Measurements from ENCODE around the gene UTP14C.
A peak's percentile ranks its signal among the peaks of the same experiment; 100 is the strongest.

UTP14C gene

GRCh38 chr13:52001120-52001731 is 23.3 kb upstream of the UTP14C start:
- no peak overlapping the region for H3K4me3 ChIP-seq (ENCODE audit: low read depth, low read length)
- ChIA-PET POLR2A (no interaction called here), CTCF (interaction anchor here (0.7 to 6.2 kb wide), 20 partner anchors 8 to 557 kb away, joined by 3 to 61 read pairs (median 3); partner anchors contain the start of genes ALG11, ATP7B and NEK5)
- peak; percentile 39 for TF ChIP-seq CTCF (IDR thresholded peaks at IDR 0.05; ENCODE audit: insufficient read depth, low read length, missing control alignments)
- no peak for DNase-seq (ENCODE audit: low read depth, low spot score)

GRCh38 chr13:52002361-52002760 is 22.1 kb upstream of the UTP14C start:
- POLR2A ChIA-PET: no interaction called here
- H3K4me3 ChIP-seq (ENCODE audit: low read depth, low read length): no peak overlapping the region
- TF ChIP-seq CTCF (IDR thresholded peaks at IDR 0.05; ENCODE audit: insufficient read depth, low read length, missing control alignments): no peak
- CTCF ChIA-PET: interaction anchor here (1.1 to 6.2 kb wide), 6 partner anchors 8 to 125 kb away, joined by 3 to 61 read pairs (median 14); partner anchors contain the start of genes ALG11, ATP7B and NEK5
- no peak for DNase-seq (ENCODE audit: low read depth, low spot score)

- no peak for DNase-seq (ENCODE audit: low read depth, low spot score)
- no peak overlapping the region for H3K4me3 ChIP-seq (ENCODE audit: low read depth, low read length)
- ChIA-PET CTCF (interaction anchor here (3.6 to 6.2 kb wide), 3 partner anchors 10 to 124 kb away, joined by 23 to 61 read pairs (median 30); partner anchors contain the start of genes ALG11, ATP7B and NEK5), POLR2A (no interaction called here)
- TF ChIP-seq CTCF (IDR thresholded peaks at IDR 0.05; ENCODE audit: insufficient read depth, low read length, missing control alignments): no peak
Observed at GRCh38 chr13:52003541-52003940, 20.9 kb upstream of the UTP14C start.

GRCh38 chr13:52004511-52005170 is 19.9 kb upstream of the UTP14C start:
- ChIA-PET POLR2A (no interaction called here), CTCF (interaction anchor here (1.0 to 6.2 kb wide), 2 partner anchors 119 to 123 kb away, joined by 3 to 61 read pairs; partner anchors contain the start of gene NEK5)
- DNase-seq (ENCODE audit: low read depth, low spot score): no peak
- no peak overlapping the region for H3K4me3 ChIP-seq (ENCODE audit: low read depth, low read length)
- TF ChIP-seq CTCF (IDR thresholded peaks at IDR 0.05; ENCODE audit: insufficient read depth, low read length, missing control alignments): no peak

GRCh38 chr13:52005841-52006522 is 18.5 kb upstream of the UTP14C start:
- no peak for DNase-seq (ENCODE audit: low read depth, low spot score)
- H3K4me3 ChIP-seq (ENCODE audit: low read depth, low read length): no peak overlapping the region
- ChIA-PET POLR2A (no interaction called here), CTCF (interaction anchor here (1.3 kb wide), 2 partner anchors 9 to 123 kb away, joined by 3 to 4 read pairs; no protein-coding TSS in a partner anchor)
- TF ChIP-seq CTCF (IDR thresholded peaks at IDR 0.05; ENCODE audit: insufficient read depth, low read length, missing control alignments): no peak
